H9 (cell line): Measurements from ENCODE around the gene VASH1. TPM values are rescaled to one million over a fixed set of nuclear protein-coding genes. Genes with fewer than 3 reads are reported as not detected.

Experiments used
- DNase-seq: peaks from one replicate; pipeline ENCODE4 v3.0.0-alpha.2; 2017
- H2AFZ ChIP-seq: one replicate; pipeline ENCODE4 v1.6.1; 2013; ENCODE audit warnings: mild to moderate bottlenecking, low read length, control low read depth, moderate library complexity
- H2AK5ac ChIP-seq: 2 replicates; pipeline ENCODE4 v1.6.1; 2013; ENCODE audit warnings: low read length, control low read depth, mixed read lengths; ENCODE audit not compliant: insufficient read length
- H2BK120ac ChIP-seq: one replicate; pipeline ENCODE4 v1.6.1; 2013; ENCODE audit warnings: low read depth, mild to moderate bottlenecking, low read length, control low read depth, inconsistent platforms; ENCODE audit not compliant: poor library complexity, severe bottlenecking
- H2BK12ac ChIP-seq: 2 replicates; pipeline ENCODE4 v1.6.1; 2013; ENCODE audit warnings: low read length, control low read depth, mixed read lengths, low read depth; ENCODE audit not compliant: insufficient read length
- H2BK15ac ChIP-seq: 2 replicates; pipeline ENCODE4 v1.6.1; 2013; ENCODE audit warnings: low read depth, low read length, control low read depth
- H2BK20ac ChIP-seq: one replicate; pipeline ENCODE4 v1.6.1; 2013; ENCODE audit warnings: low read depth, mild to moderate bottlenecking, low read length, control low read depth, inconsistent platforms; ENCODE audit not compliant: poor library complexity, severe bottlenecking
- H2BK5ac ChIP-seq: 2 replicates; pipeline ENCODE4 v1.6.1; 2013; ENCODE audit warnings: low read length, control low read depth, mixed read lengths; ENCODE audit not compliant: insufficient read length
- H3K14ac ChIP-seq: 2 replicates; pipeline ENCODE4 v1.6.1; 2013; ENCODE audit warnings: low read length, control low read depth; ENCODE audit not compliant: insufficient read depth
- H3K18ac ChIP-seq: 2 replicates; pipeline ENCODE4 v1.6.1; 2013; ENCODE audit warnings: low read depth, mild to moderate bottlenecking, mixed read lengths, low read length, control low read depth; ENCODE audit not compliant: insufficient read length
- H3K23ac ChIP-seq: 2 replicates; pipeline ENCODE4 v1.6.1; 2013; ENCODE audit warnings: low read length, control low read depth, mixed read lengths, low read depth; ENCODE audit not compliant: insufficient read length
- H3K23me2 ChIP-seq: 2 replicates; pipeline ENCODE4 v1.6.1; 2013; ENCODE audit warnings: low read depth, mild to moderate bottlenecking, mixed read lengths, low read length, control low read depth; ENCODE audit not compliant: insufficient read length, poor library complexity, severe bottlenecking
- H3K27ac ChIP-seq: 2 replicates; pipeline ENCODE4 v1.5.1; 2013; ENCODE audit warnings: low read length, control low read depth, mixed read lengths, low read depth; ENCODE audit not compliant: insufficient read length
- H3K27me3 ChIP-seq: 2 replicates; pipeline ENCODE4 v1.6.1; 2013; ENCODE audit warnings: low read length, control low read depth, inconsistent platforms; ENCODE audit not compliant: insufficient read depth
- H3K4ac ChIP-seq: 2 replicates; pipeline ENCODE4 v1.6.1; 2013; ENCODE audit warnings: low read depth, mild to moderate bottlenecking, control low read depth, inconsistent platforms, low read length, moderate library complexity
- H3K4me1 ChIP-seq: 2 replicates; pipeline ENCODE4 v1.6.1; 2013; ENCODE audit warnings: low read length, control low read depth, inconsistent platforms; ENCODE audit not compliant: insufficient read depth
- H3K4me2 ChIP-seq: 2 replicates; pipeline ENCODE4 v1.6.1; 2013; ENCODE audit warnings: low read length, control low read depth, mixed read lengths; ENCODE audit not compliant: insufficient read length, insufficient read depth
- H3K56ac ChIP-seq: 2 replicates; pipeline ENCODE4 v1.6.1; 2013; ENCODE audit warnings: low read depth, mild to moderate bottlenecking, mixed read lengths, low read length, control low read depth; ENCODE audit not compliant: insufficient read length
- H3K79me1 ChIP-seq: 2 replicates; pipeline ENCODE4 v1.6.1; 2013; ENCODE audit warnings: low read depth, mild to moderate bottlenecking, moderate library complexity, low read length, control low read depth, inconsistent platforms; ENCODE audit not compliant: insufficient read depth, poor library complexity, severe bottlenecking
- H3K79me2 ChIP-seq: 2 replicates; pipeline ENCODE4 v1.6.1; 2013; ENCODE audit warnings: low read length, control low read depth, inconsistent platforms; ENCODE audit not compliant: insufficient read depth
- H3K9ac ChIP-seq: 2 replicates; pipeline ENCODE4 v1.6.1; 2013; ENCODE audit warnings: low read length, control low read depth, mixed read lengths; ENCODE audit not compliant: insufficient read length; ENCODE audit errors: extremely low read depth
- H3K9me3 ChIP-seq: one replicate; pipeline ENCODE4 v1.6.1; 2013; ENCODE audit warnings: low read depth, low read length, inconsistent platforms; ENCODE audit not compliant: control insufficient read depth
- H3T11ph ChIP-seq: one replicate; pipeline ENCODE4 v1.6.1; 2013; ENCODE audit warnings: mild to moderate bottlenecking, low read length, control low read depth, inconsistent platforms
- H4K20me1 ChIP-seq: one replicate; pipeline ENCODE4 v1.6.1; 2013; ENCODE audit not compliant: control insufficient read depth, insufficient read length, insufficient read depth
- H4K5ac ChIP-seq: 2 replicates; pipeline ENCODE4 v1.6.1; 2013; ENCODE audit warnings: low read depth, mild to moderate bottlenecking, mixed read lengths, low read length, control low read depth; ENCODE audit not compliant: insufficient read length
- H4K8ac ChIP-seq: replicated peaks from 2 replicates; pipeline ENCODE4 v1.6.1; 2013; ENCODE audit warnings: low read length, control low read depth, mixed read lengths, low read depth; ENCODE audit not compliant: insufficient read length
- H4K91ac ChIP-seq: 2 replicates; pipeline ENCODE4 v1.6.1; 2013; ENCODE audit warnings: low read depth, mild to moderate bottlenecking, moderate library complexity, mixed read lengths, low read length, control low read depth; ENCODE audit not compliant: insufficient read length
- H3K27ac Mint-ChIP-seq, 3 experiments: 2 replicates in 2 of 3; 3 replicates in 1 of 3; pipeline ENCODE4 v1.8.0; 2020 to 2021; ENCODE audit warnings: mixed read lengths in 3 of 3, mild to moderate bottlenecking in 1 of 3, moderate library complexity in 1 of 3
- H3K27me3 Mint-ChIP-seq: 2 replicates; pipeline ENCODE4 v1.8.0; 2021; ENCODE audit warnings: low read depth, mild to moderate bottlenecking, moderate library complexity, mixed read lengths
- H3K36me3 Mint-ChIP-seq, 3 experiments: 2 replicates in 2 of 3; 3 replicates in 1 of 3; pipeline ENCODE4 v1.8.0; 2020 to 2021; ENCODE audit warnings: low read depth in 3 of 3, mixed read lengths in 3 of 3; ENCODE audit not compliant: insufficient read depth in 1 of 3
- H3K4me1 Mint-ChIP-seq, 2 experiments: 2 replicates each; pipeline ENCODE4 v1.8.0; 2020; ENCODE audit warnings: mixed read lengths in 2 of 2
- H3K4me3 Mint-ChIP-seq, 2 experiments: 2 replicates in 1 of 2; 3 replicates in 1 of 2; pipeline ENCODE4 v1.8.0; 2020 to 2021; ENCODE audit warnings: mild to moderate bottlenecking in 2 of 2, mixed read lengths in 2 of 2, moderate library complexity in 1 of 2
- H3K9me3 Mint-ChIP-seq, 2 experiments: 2 replicates in 1 of 2; 3 replicates in 1 of 2; pipeline ENCODE4 v1.8.0; 2020; ENCODE audit warnings: mild to moderate bottlenecking in 2 of 2, mixed read lengths in 2 of 2, moderate library complexity in 1 of 2
- CTCF ChIP-seq: fragments of 200-600 bp; sonication (generic); conservative IDR thresholded peaks from 3 replicates; pipeline ENCODE4 v1.8.0; 2021; ENCODE audit warnings: antibody characterized with exemption, mild to moderate bottlenecking
- WGBS: extraction: QIAGEN DNeasy Blood & Tissue Kit; methylation state at CpG from one replicate; pipeline ENCODE4 v1.1.7; 2013; ENCODE audit warnings: missing lambda C conversion rate, low lambda C conversion rate, mixed read lengths; ENCODE audit not compliant: insufficient read length; ENCODE audit errors: extremely low coverage; 5-methylcytosine and 5-hydroxymethylcytosine counted together
- total RNA-seq: library from RNA; stranded (reverse); gene quantifications from 2 replicates; pipeline ENCODE4 v1.2.1, GENCODE V29; 2021

Gene VASH1
- total RNA-seq, 1 experiment from 2014 or later, result 5.8 TPM

- H2BK12ac ChIP-seq, result no peak overlapping the region
- no peak overlapping the region for H3K23ac ChIP-seq
- no peak overlapping the region for H2BK15ac ChIP-seq
- no peak overlapping the region for H4K5ac ChIP-seq
- H3K4me1 ChIP-seq, result peaks cover 3% of the 10 kb centered on the region; the same call in 1 of the 2 replicates
- TF ChIP-seq CTCF, result no peak
- H3K9me3 ChIP-seq, result no peaks in the 10 kb centered on the region
- no peak overlapping the region for H2AFZ ChIP-seq
- Mint-ChIP-seq H3K27ac (peak overlapping the region in 1 of 3 experiments; percentile 35; a peak in 1 of 7 replicates), H3K4me1 (peaks cover 16 to 18% of the 10 kb centered on the region in 2 experiments), H3K27me3 (peaks cover 74% of the 10 kb centered on the region), H3K9me3 (no peaks in the 10 kb centered on the region; a peak in 1 of 5 replicates), H3K4me3 (peak overlapping the region; percentile 69 to 88), H3K36me3 (peaks cover 0 to 3% (median 0%) of the 10 kb centered on the region in 3 experiments; a peak in 3 of 7 replicates)
- H3T11ph ChIP-seq, result no peak overlapping the region
- peaks cover 14% of the 10 kb centered on the region for H3K23me2 ChIP-seq
- no peak overlapping the region for H3K4ac ChIP-seq
- peak; percentile 23 for DNase-seq
- peaks cover 26% of the 10 kb centered on the region for H3K27me3 ChIP-seq
- peak overlapping the region; percentile 39 for H3K4me2 ChIP-seq
- no peaks in the 10 kb centered on the region for H4K20me1 ChIP-seq
- no peak overlapping the region for H2BK20ac ChIP-seq
- H4K91ac ChIP-seq, result no peak overlapping the region
- no peaks in the 10 kb centered on the region for H3K79me1 ChIP-seq
- H4K8ac ChIP-seq, result no peak overlapping the region
- WGBS, result no CpG with 5 or more reads among the region's 28 CpGs
- no peak overlapping the region for H3K18ac ChIP-seq
- no peak overlapping the region for H3K9ac ChIP-seq
- no peak overlapping the region for H3K56ac ChIP-seq
- H3K79me2 ChIP-seq, result no peaks in the 10 kb centered on the region
- H3K27ac ChIP-seq, result no peak overlapping the region
- H3K14ac ChIP-seq, result no peak overlapping the region
- H2BK120ac ChIP-seq, result no peak overlapping the region
- no peak overlapping the region for H2AK5ac ChIP-seq
- H2BK5ac ChIP-seq, result no peak overlapping the region
Measured at GRCh38 chr14:76762411-76763095, 1.3 kb downstream of the VASH1 start.
